Measurements from ENCODE around the gene PHACTR1.

The PHACTR1 gene

DNA sequence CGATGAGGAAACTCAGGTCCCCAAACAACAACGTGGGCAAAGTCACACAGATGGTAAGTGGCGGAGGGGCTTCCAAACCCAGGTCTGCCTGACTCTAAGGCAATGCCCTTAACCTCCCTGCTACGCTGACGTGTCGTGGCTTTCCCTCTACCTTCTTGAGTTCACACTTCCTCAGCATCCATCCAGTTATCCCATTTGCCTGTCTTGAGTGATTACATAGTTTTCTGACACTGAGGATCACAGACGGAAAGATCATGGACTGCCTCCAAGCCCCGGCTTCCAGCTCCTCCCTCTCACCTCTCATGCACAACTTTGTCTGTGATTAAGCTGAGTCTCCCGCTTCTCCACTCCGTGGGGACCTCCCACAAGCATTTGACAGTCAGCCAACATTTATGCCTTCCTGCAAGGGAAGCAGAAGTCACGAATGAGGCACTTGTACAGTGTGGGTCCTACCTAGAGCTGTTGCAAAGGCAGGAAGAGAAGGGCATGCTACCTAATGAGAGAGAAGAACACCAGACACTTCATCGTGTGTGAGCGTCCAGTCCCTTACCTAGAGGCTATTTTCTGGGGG is 578.0 kb downstream of the PHACTR1 start:
- DNase-seq (ENCODE audit: low read depth in 1 of 2, low spot score in 1 of 2): peak in 1 of 2 experiments; percentile 51
- Histone ChIP-seq H3K4me3 (replicated peaks; ENCODE audit: insufficient read depth, low read length) (no peak overlapping the region), H3K27ac (replicated peaks) (no peak overlapping the region), H3K27me3 (ENCODE audit: insufficient read depth, poor library complexity, severe bottlenecking) (no peaks in the 10 kb centered on the region)
- TF ChIP-seq, protein P1, sequence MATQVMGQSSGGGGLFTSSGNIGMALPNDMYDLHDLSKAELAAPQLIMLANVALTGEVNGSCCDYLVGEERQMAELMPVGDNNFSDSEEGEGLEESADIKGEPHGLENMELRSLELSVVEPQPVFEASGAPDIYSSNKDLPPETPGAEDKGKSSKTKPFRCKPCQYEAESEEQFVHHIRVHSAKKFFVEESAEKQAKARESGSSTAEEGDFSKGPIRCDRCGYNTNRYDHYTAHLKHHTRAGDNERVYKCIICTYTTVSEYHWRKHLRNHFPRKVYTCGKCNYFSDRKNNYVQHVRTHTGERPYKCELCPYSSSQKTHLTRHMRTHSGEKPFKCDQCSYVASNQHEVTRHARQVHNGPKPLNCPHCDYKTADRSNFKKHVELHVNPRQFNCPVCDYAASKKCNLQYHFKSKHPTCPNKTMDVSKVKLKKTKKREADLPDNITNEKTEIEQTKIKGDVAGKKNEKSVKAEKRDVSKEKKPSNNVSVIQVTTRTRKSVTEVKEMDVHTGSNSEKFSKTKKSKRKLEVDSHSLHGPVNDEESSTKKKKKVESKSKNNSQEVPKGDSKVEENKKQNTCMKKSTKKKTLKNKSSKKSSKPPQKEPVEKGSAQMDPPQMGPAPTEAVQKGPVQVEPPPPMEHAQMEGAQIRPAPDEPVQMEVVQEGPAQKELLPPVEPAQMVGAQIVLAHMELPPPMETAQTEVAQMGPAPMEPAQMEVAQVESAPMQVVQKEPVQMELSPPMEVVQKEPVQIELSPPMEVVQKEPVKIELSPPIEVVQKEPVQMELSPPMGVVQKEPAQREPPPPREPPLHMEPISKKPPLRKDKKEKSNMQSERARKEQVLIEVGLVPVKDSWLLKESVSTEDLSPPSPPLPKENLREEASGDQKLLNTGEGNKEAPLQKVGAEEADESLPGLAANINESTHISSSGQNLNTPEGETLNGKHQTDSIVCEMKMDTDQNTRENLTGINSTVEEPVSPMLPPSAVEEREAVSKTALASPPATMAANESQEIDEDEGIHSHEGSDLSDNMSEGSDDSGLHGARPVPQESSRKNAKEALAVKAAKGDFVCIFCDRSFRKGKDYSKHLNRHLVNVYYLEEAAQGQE (IDR thresholded peaks at IDR 0.05; ENCODE audit: insufficient replicate concordance, low read depth): no peak
- TF ChIP-seq, protein P2, sequence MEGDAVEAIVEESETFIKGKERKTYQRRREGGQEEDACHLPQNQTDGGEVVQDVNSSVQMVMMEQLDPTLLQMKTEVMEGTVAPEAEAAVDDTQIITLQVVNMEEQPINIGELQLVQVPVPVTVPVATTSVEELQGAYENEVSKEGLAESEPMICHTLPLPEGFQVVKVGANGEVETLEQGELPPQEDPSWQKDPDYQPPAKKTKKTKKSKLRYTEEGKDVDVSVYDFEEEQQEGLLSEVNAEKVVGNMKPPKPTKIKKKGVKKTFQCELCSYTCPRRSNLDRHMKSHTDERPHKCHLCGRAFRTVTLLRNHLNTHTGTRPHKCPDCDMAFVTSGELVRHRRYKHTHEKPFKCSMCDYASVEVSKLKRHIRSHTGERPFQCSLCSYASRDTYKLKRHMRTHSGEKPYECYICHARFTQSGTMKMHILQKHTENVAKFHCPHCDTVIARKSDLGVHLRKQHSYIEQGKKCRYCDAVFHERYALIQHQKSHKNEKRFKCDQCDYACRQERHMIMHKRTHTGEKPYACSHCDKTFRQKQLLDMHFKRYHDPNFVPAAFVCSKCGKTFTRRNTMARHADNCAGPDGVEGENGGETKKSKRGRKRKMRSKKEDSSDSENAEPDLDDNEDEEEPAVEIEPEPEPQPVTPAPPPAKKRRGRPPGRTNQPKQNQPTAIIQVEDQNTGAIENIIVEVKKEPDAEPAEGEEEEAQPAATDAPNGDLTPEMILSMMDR (IDR thresholded peaks at IDR 0.05; ENCODE audit: insufficient read depth, low read length): no peak
- TF ChIP-seq POLR2AphosphoS5 (IDR thresholded peaks at IDR 0.05; ENCODE audit: low read depth) (no peak), GABPA (IDR thresholded peaks at IDR 0.05; ENCODE audit: low read depth) (no peak), SPI1 (IDR thresholded peaks at IDR 0.05; ENCODE audit: borderline replicate concordance, low read depth) (no peak)

DNA sequence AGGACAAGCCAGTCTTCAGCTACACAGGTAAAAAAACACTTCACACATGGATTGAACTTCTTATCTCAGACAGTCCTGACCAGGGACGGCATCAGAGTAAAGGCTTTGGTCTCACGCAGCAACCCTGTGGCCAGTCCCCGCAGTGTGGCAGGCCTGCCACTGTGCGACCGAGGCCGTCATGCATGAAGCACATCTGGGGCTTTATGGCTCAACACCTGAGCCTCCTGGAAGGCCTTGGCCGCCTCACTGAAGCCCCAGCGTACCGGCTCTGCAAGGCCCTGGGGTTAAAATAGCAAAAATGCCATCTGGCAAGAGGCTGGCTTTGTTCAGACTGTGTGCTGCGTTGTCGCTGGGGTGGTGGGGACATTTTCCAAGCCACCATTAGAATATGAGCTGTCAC is 579.0 kb downstream of the PHACTR1 start:
- H3K27ac ChIP-seq (replicated peaks): no peak overlapping the region
- no peak for DNase-seq (ENCODE audit: low read depth in 1 of 2, low spot score in 1 of 2)

DNA sequence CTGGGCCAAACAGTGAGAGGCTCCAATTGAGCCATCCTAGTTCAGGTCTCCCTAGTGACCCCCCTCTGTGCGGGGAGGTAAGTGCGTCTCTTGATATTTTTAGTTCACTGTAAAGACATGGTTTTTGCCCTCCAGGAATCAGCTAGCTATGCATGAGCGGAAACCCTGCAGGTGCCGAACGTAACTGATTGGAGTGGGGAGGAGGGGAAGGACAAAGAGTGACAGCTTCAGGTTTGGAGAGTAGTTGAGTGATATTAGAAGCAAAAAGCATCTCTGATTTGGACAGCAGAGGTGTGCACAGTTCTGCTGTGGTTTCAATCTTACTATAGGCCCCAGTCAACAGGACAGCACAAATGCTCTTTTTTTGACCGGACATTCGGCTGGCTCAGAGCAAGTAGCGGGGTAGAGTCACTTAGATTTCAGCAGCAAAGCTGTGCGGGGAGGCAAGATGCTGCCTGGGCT is 580.0 kb downstream of the PHACTR1 start:
- no peak overlapping the region for H3K27ac ChIP-seq (replicated peaks)
- DNase-seq (ENCODE audit: low read depth in 1 of 2, low spot score in 1 of 2): no peak
- H3K27me3 ChIP-seq (ENCODE audit: insufficient read depth, poor library complexity, severe bottlenecking): no peaks in the 10 kb centered on the region
- no peak overlapping the region for H3K4me3 ChIP-seq (replicated peaks; ENCODE audit: insufficient read depth, low read length)
- TF ChIP-seq POLR2AphosphoS5 (IDR thresholded peaks at IDR 0.05; ENCODE audit: low read depth) (no peak), GABPA (IDR thresholded peaks at IDR 0.05; ENCODE audit: low read depth) (no peak), SPI1 (IDR thresholded peaks at IDR 0.05; ENCODE audit: borderline replicate concordance, low read depth) (no peak)
- TF ChIP-seq, protein P1 (IDR thresholded peaks at IDR 0.05; ENCODE audit: insufficient replicate concordance, low read depth): no peak
- TF ChIP-seq, protein P2 (IDR thresholded peaks at IDR 0.05; ENCODE audit: insufficient read depth, low read length): no peak

More for the DNA sequence above, 579.0 kb downstream of the PHACTR1 start:
- Histone ChIP-seq H3K27me3 (ENCODE audit: insufficient read depth, poor library complexity, severe bottlenecking) (no peaks in the 10 kb centered on the region), H3K4me3 (replicated peaks; ENCODE audit: insufficient read depth, low read length) (no peak overlapping the region)
- TF ChIP-seq POLR2AphosphoS5 (IDR thresholded peaks at IDR 0.05; ENCODE audit: low read depth) (no peak), SPI1 (IDR thresholded peaks at IDR 0.05; ENCODE audit: borderline replicate concordance, low read depth) (no peak), GABPA (IDR thresholded peaks at IDR 0.05; ENCODE audit: low read depth) (no peak)
- TF ChIP-seq, protein P2 (IDR thresholded peaks at IDR 0.05; ENCODE audit: insufficient read depth, low read length): no peak
- TF ChIP-seq, protein P1 (IDR thresholded peaks at IDR 0.05; ENCODE audit: insufficient replicate concordance, low read depth): no peak
